HG03521 (cell line): ENCODE data around the gene YY1.
"Not testable (repeated sequence)": the region's sequence is repeated elsewhere in the genome, so short reads cannot be mapped to it uniquely, and the experiment has no call there.

Source experiments
- ATAC-seq: cut with Tn5 transposase; IDR thresholded peaks from one replicate; pipeline ENCODE4 v1.9.1; 2021; ENCODE audit warnings: mild to moderate bottlenecking, moderate library complexity; ENCODE audit not compliant: unreplicated experiment

The YY1 gene

GRCh38 chr14:100294213-100294962, 55.4 kb downstream of the YY1 start:
- no peak for ATAC-seq

- no peak for ATAC-seq
These were observed 56.0 kb downstream of the YY1 start for GRCh38 chr14:100294963-100295330.

- ATAC-seq = no peak
These were observed 56.6 kb downstream of the YY1 start for GRCh38 chr14:100295376-100296105.

- ATAC-seq = no peak
These were observed 57.2 kb downstream of the YY1 start for GRCh38 chr14:100296106-100296651.

GRCh38 chr14:100296729-100297128, 57.8 kb downstream of the YY1 start:
- ATAC-seq = not testable (repeated sequence)

- ATAC-seq = peak; percentile 91
These were observed 58.7 kb downstream of the YY1 start for GRCh38 chr14:100297320-100298300.

GRCh38 chr14:100298551-100299237, 59.8 kb downstream of the YY1 start:
- no peak for ATAC-seq

GRCh38 chr14:100299238-100299560, 60.3 kb downstream of the YY1 start:
- ATAC-seq = no peak

- ATAC-seq = no peak
These were observed 63.7 kb downstream of the YY1 start for GRCh38 chr14:100302616-100303015.

GRCh38 chr14:100303179-100303578, 64.2 kb downstream of the YY1 start:
- no peak for ATAC-seq

- no peak for ATAC-seq
These were observed 65.0 kb downstream of the YY1 start for GRCh38 chr14:100303925-100304324.

- no peak for ATAC-seq
These were observed 65.9 kb downstream of the YY1 start for GRCh38 chr14:100304825-100305323.

GRCh38 chr14:100305324-100306100, 66.6 kb downstream of the YY1 start:
- ATAC-seq = no peak

GRCh38 chr14:100306101-100306997, 67.4 kb downstream of the YY1 start, which contains the start of gene SLC25A29:
Gene SLC25A29, minus strand, starts transcription at chr14:100306444. Its CDS starts 212 bp downstream, at chr14:100306232.
- peak; percentile 91 for ATAC-seq

- ATAC-seq = peak; percentile 6
These were observed 68.2 kb downstream of the YY1 start for GRCh38 chr14:100306998-100307765.

GRCh38 chr14:100307766-100308426, 69.0 kb downstream of the YY1 start:
- no peak for ATAC-seq

GRCh38 chr14:100308427-100308792, 69.5 kb downstream of the YY1 start:
- ATAC-seq = not testable (repeated sequence)
